Subcutaneous adipose tissue (tissue), 4 donors: ENCODE results near the gene PTS. TPM values are rescaled to one million over a fixed set of nuclear protein-coding genes. Genes with fewer than 3 reads are reported as not detected.

Source experiments
- total RNA-seq, 4 donors: library from RNA; depleted of rRNA; stranded (reverse); fragments of >200 nt; gene quantifications; one replicate each; pipeline ENCODE4 v1.1.0, GENCODE V29; 2016
- TF ChIP-seq, protein P1 (sequence below): fragments of 450-650 bp; IDR thresholded peaks from one replicate; pipeline ENCODE4 v1.5.1; 2016; ENCODE audit warnings: low read depth, mild to moderate bottlenecking, control low read depth, antibody characterized with exemption, moderate library complexity

PTS gene
- total RNA-seq, 4 donors from 2014 or later: 19.8 to 40.1 (median 25.6) TPM

GRCh38 chr11:112229159-112229558, 2.9 kb downstream of the PTS start:
- TF ChIP-seq, protein P1, sequence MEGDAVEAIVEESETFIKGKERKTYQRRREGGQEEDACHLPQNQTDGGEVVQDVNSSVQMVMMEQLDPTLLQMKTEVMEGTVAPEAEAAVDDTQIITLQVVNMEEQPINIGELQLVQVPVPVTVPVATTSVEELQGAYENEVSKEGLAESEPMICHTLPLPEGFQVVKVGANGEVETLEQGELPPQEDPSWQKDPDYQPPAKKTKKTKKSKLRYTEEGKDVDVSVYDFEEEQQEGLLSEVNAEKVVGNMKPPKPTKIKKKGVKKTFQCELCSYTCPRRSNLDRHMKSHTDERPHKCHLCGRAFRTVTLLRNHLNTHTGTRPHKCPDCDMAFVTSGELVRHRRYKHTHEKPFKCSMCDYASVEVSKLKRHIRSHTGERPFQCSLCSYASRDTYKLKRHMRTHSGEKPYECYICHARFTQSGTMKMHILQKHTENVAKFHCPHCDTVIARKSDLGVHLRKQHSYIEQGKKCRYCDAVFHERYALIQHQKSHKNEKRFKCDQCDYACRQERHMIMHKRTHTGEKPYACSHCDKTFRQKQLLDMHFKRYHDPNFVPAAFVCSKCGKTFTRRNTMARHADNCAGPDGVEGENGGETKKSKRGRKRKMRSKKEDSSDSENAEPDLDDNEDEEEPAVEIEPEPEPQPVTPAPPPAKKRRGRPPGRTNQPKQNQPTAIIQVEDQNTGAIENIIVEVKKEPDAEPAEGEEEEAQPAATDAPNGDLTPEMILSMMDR: no peak

DNA sequence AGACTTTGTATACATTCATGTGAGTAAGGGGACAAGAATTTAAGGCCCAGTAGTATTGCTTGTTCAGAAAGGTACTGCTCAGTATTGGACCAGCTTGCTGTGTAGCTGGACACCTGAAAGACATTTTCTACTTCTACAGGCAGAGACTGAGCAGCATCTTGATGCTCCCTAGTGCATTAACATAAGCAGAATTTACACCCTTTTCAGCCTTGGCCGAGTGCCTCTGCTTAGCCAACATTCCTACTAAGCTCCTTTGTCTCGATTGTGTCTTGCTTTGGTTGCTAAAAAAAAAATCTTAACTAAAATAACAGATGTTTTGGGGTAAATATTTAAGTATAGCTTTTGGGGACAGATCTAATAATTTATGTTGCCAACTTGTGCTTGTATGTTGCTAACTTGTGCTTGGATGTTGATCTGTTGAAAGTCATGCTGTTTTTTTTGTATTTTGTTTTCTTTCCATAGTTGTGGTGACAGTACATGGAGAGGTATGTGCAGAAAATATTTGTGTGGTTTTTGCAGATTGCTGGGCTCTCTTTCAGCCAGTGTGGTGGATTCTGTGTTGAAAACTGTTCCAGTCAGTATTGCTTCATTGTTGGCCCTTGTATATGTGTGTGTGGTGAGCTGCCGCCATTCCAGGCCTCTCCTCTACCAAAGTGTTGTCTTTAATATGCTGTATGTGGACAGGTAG, 3.7 kb downstream of the PTS start:
- TF ChIP-seq, protein P1: no peak

DNA sequence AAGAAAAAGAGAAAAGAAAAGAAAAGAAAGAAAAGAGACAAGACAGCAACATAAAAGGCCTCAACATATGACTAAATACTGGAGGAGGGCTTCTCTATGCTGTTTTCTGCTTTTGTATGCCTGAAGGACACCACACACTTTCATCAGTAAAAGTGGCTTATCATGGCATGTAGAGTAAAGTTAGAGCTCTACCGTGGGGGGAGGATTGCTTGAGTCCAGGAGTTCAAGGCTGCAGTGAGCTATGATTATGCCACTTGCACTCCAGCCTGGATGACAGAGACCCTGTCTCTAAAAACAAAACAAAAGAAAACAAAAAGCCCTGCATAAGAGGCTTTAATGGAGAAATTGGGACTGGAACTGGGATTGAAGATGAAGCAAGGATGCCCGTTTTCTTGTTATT, 5.7 kb downstream of the PTS start:
- TF ChIP-seq, protein P1: no peak

DNA sequence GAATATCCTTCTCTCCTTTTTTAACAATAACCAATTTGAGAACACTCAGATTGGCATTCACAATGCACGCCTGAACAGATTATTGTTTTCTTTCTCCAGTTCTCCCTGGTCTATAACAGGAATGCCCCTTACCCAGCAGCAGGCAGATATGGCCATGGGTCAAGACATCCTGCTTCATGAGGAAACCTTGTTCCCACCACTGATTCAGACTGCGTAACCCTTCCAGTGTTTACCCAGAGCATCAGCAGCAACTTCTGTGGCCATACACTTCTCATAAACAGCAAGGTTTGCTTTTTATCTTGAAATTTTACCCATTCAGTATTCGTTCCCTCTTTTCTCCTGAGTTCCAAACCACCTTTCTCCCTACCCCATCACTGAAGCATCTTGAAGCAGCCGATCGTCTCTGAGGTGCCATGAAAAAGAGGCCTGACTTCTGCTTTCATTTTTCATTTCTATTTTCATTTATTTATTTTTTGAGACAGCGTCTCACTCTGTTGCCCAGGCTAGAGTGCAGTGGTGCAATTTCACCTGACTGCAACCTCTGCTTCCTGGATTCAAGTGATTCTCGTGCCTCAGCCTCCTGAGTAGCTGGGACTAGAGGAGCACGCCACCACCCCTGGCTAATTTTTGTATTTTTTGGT, 9.6 kb downstream of the PTS start:
- TF ChIP-seq, protein P1: no peak

DNA sequence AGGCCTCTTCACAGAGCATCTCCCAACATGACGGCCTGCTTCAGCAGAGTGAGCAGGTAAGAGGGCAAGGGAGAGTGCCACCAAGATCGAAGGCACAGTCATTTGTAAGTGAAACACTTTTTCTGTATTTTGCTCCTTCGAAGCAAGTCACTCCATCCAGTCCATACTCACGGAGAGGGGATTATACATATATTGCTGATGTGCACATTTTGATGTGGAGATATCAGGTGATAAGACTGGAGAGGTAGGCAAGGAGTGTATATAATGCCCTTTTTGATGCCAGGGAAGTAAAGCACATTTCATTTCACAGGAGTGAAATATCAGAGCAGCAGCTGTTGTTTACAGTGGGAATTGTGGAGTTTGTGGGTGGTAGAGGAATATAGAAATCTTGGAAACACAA, 11.2 kb downstream of the PTS start:
- TF ChIP-seq, protein P1: no peak

DNA sequence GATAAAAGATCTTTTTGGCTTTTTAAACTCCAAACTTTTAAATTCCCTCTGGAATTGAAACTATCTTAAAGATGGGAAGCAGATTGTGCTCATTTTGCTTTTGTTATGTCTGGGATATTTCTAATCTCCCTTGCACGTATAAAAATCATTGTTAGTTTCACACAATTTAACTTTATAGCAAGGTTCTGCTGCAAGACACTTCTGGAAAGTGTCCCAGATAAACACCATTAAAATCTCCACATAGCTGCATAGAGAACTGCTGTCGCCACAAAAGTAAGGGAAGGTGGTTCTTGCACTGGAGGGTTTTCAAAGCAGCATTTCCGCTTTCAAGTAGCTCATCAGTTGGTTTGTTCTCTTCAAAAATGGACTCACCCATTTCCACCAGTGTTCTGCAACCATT, 11.8 kb downstream of the PTS start:
- TF ChIP-seq, protein P1: no peak

GRCh38 chr11:112241486-112241885, 15.3 kb downstream of the PTS start:
- TF ChIP-seq, protein P1: no peak
